ENCODE data around the gene APH1B. TPM values are rescaled to one million over a fixed set of nuclear protein-coding genes. Genes with fewer than 3 reads are reported as not detected.

APH1B gene
- total RNA-seq, 1 donor from 2014 or later: 22.8 TPM

GRCh38 chr15:63330926-63331325, 53.5 kb downstream of the APH1B start:
- no peaks in the 10 kb centered on the region for H3K27me3 ChIP-seq
- DNase-seq (ENCODE audit: extremely low spot score in 2 of 2): no peak
- no peak overlapping the region for H3K4me3 ChIP-seq
- peak overlapping the region; percentile 45 for H3K27ac ChIP-seq
- TF ChIP-seq POLR2AphosphoS5 (IDR thresholded peaks at IDR 0.05; ENCODE audit: insufficient read depth in 1 of 2, low read depth in 1 of 2) (no peak), CTCF (IDR thresholded peaks at IDR 0.05) (no peak), POLR2A (IDR thresholded peaks at IDR 0.05) (no peak)
- H3K9me3 ChIP-seq: no peaks in the 10 kb centered on the region
- intact Hi-C loops (cut with DNase I): no loop called here
- no peaks in the 10 kb centered on the region for H3K36me3 ChIP-seq
- peaks cover 16% of the 10 kb centered on the region for H3K4me1 ChIP-seq

- no peak for DNase-seq (ENCODE audit: extremely low spot score in 2 of 2)
- H3K4me1 ChIP-seq: peaks cover 16% of the 10 kb centered on the region
- peak overlapping the region; percentile 45 for H3K27ac ChIP-seq
- no peaks in the 10 kb centered on the region for H3K36me3 ChIP-seq
- intact Hi-C loops (cut with DNase I): no loop called here
- H3K9me3 ChIP-seq: no peaks in the 10 kb centered on the region
- H3K27me3 ChIP-seq: no peaks in the 10 kb centered on the region
- H3K4me3 ChIP-seq: no peak overlapping the region
- TF ChIP-seq POLR2AphosphoS5 (IDR thresholded peaks at IDR 0.05; ENCODE audit: insufficient read depth in 1 of 2, low read depth in 1 of 2) (peak; percentile 10 to 20), POLR2A (IDR thresholded peaks at IDR 0.05) (no peak), CTCF (IDR thresholded peaks at IDR 0.05) (no peak)
Measured at GRCh38 chr15:63331456-63331855, 54.1 kb downstream of the APH1B start.

- Histone ChIP-seq H3K9me3 (no peaks in the 10 kb centered on the region), H3K27me3 (no peaks in the 10 kb centered on the region), H3K4me1 (peaks cover 16% of the 10 kb centered on the region), H3K36me3 (no peaks in the 10 kb centered on the region), H3K4me3 (no peak overlapping the region), H3K27ac (peak overlapping the region; percentile 36)
- intact Hi-C loops (cut with DNase I): no loop called here
- TF ChIP-seq POLR2A (IDR thresholded peaks at IDR 0.05): no peak
- TF ChIP-seq POLR2AphosphoS5 (IDR thresholded peaks at IDR 0.05; ENCODE audit: insufficient read depth in 1 of 2, low read depth in 1 of 2): peak in 1 of 2 donors; percentile 70
- DNase-seq (ENCODE audit: extremely low spot score in 2 of 2): no peak
Measured at GRCh38 chr15:63332367-63333124, 55.1 kb downstream of the APH1B start.

- Histone ChIP-seq H3K27me3 (no peaks in the 10 kb centered on the region), H3K4me3 (no peak overlapping the region), H3K9me3 (no peaks in the 10 kb centered on the region), H3K4me1 (peaks cover 23% of the 10 kb centered on the region), H3K36me3 (peaks cover 0 to 2% of the 10 kb centered on the region in 2 donors), H3K27ac (peak overlapping the region; percentile 47)
- no peak for DNase-seq (ENCODE audit: extremely low spot score in 2 of 2)
- intact Hi-C loops (cut with DNase I): no loop called here
- TF ChIP-seq CTCF (IDR thresholded peaks at IDR 0.05) (no peak), POLR2AphosphoS5 (IDR thresholded peaks at IDR 0.05; ENCODE audit: insufficient read depth in 1 of 2, low read depth in 1 of 2) (no peak), POLR2A (IDR thresholded peaks at IDR 0.05) (no peak)
Measured at GRCh38 chr15:63334821-63335220, 57.4 kb downstream of the APH1B start.

- no peak for DNase-seq (ENCODE audit: extremely low spot score in 2 of 2)
- H3K27me3 ChIP-seq: no peaks in the 10 kb centered on the region
- H3K27ac ChIP-seq: peak overlapping the region; percentile 47
- no peaks in the 10 kb centered on the region for H3K9me3 ChIP-seq
- H3K4me3 ChIP-seq: no peak overlapping the region
- TF ChIP-seq POLR2A (IDR thresholded peaks at IDR 0.05) (no peak), CTCF (IDR thresholded peaks at IDR 0.05) (no peak), POLR2AphosphoS5 (IDR thresholded peaks at IDR 0.05; ENCODE audit: insufficient read depth in 1 of 2, low read depth in 1 of 2) (no peak)
- H3K36me3 ChIP-seq: peaks cover 0 to 8% of the 10 kb centered on the region in 2 donors
- intact Hi-C loops (cut with DNase I): no loop called here
- H3K4me1 ChIP-seq: peaks cover 23% of the 10 kb centered on the region
Measured at GRCh38 chr15:63335543-63336240, 58.3 kb downstream of the APH1B start.
